GM21381 (cell line): ENCODE results near the gene SGO2.
"Not testable (repeated sequence)": the region's sequence is repeated elsewhere in the genome, so short reads cannot be mapped to it uniquely, and the experiment has no call there.

Source experiments
- ATAC-seq: cut with Tn5 transposase; IDR thresholded peaks from one replicate; pipeline ENCODE4 v1.9.1; 2021; ENCODE audit warnings: mild to moderate bottlenecking, moderate library complexity; ENCODE audit not compliant: unreplicated experiment

SGO2 gene

DNA sequence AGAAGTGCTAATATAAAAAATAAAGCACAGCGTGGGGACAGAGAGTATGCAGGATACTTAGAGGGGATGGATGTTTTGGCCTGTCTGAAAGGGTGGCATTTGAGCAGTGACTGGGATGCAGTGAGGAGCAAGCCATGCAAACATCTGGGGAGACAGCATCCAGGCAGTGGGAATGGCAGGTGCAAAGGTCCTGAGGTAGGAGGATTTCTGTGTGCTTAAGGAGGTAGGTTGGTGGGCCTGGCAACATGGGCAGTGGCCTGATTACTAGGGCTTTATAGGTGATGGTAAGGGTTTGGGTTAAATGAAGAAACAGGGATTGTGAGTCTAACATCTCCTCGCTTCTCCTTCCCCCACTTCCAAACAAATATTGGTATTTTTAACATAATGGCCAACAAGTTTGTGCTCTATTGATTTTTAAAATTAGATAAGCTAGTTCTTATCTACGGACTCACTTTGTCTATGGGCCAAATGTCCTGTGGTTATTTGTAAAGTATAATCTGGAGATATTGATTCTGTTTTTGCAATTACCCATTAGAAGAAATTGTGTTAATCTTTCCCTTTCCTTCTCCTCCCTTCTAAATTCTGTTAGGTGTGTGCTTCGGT is 62.2 kb downstream of the SGO2 start:
- no peak for ATAC-seq

DNA sequence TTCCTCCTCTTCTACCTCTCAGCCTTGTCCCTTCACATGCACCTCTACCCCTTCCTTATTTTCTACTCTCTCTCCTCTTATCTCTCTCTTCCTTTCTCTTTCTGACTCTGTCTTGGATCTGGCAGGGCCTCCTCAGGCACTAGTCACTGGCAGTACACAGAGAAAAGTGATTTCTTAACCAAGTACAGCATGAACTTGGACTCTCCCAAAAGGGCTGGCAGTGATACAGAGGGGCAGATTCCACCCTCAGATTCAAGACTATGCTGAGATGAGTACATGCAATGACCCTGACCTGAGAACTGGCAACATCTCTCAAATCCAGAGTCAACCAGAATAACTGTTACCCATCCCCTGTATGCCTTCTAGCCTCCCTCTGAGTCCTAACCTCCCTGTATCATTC is 64.1 kb downstream of the SGO2 start:
- no peak for ATAC-seq

DNA sequence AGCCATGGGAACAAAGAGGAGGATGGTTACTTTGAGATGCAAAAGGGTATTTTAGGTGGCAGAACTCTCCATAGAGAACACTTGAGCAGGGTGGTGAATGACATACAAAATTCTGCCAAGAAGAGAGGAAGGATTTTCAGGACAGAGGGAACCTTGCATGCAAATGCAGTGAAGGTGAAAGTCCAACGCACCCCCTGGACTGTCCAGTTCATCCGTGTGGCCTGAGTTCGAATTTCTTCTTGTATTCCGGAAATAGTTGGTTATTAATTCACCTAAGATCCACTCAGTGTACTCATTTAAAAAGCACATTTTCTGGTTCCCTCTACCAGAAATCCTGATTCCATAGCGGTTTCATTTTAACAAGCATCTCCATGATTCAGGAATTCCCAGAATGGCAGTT is 65.3 kb downstream of the SGO2 start:
- ATAC-seq: no peak

DNA sequence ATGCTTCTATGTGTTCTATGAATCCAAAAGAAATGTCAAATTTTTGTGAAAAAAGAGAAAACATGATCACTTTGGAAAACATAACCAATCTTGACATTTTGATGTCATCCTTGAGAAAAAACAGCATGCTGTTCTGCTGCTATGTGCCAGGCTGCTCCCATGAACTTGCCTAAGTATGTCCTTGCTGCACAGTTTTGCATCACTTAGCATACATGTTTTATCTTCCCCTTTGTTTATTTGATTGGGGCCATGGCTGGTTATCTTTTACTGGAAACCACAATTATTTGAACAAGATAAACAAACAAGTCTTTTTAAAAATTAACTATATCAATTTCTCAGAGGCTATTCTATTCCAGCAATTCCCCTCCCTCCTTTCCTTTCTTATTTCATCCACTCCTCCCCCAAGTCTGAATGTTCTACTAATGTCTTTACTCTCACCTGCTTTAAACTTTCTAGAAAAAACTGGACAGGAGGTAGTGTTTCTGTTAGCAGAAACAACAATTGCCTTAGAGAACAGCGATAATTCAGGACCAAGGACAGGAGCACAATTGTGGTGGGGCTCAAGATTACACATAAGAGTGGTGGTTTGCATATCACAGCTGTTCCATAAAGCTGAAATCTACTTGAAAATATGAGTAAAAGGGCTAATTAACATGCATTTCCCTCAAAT is 66.5 kb downstream of the SGO2 start:
- no peak for ATAC-seq

DNA sequence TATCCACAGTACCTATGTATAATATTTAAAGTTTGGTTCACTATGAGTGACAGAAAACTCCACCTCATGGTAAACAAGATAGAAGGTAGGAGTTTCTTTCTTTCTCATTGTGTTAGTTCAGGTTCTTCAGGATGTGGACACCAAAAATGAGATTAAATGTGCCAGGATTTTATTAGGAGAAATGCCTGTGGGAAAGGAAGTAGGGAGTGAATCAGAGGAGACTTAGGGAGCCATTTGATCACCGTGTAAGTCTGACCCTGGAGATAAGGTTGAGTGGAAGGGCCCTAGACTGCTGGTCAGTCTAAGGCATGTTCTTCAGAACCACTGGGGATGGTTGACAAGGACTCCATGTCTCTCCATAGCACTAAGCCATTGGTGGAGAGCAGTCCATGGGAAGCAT is 67.9 kb downstream of the SGO2 start:
- ATAC-seq: no peak

DNA sequence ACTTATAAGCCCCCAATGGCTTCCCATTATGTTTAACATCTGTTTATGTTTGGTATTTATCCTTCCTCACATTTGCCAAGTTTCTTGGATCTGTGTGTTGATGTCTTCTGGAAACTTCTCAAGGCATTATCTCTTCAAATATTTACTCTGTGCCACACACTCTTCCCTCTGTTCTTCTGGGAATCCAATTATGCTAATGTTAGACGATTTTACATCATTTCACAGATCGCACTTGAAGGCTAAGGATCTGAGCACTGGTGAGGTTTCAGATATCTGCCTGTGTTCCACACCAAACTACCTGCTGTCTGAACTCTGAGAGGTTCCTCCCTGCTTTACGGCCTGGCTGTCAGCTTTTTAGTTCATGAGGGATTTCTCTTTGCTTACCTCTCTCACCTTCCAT is 69.9 kb downstream of the SGO2 start:
- ATAC-seq: no peak

DNA sequence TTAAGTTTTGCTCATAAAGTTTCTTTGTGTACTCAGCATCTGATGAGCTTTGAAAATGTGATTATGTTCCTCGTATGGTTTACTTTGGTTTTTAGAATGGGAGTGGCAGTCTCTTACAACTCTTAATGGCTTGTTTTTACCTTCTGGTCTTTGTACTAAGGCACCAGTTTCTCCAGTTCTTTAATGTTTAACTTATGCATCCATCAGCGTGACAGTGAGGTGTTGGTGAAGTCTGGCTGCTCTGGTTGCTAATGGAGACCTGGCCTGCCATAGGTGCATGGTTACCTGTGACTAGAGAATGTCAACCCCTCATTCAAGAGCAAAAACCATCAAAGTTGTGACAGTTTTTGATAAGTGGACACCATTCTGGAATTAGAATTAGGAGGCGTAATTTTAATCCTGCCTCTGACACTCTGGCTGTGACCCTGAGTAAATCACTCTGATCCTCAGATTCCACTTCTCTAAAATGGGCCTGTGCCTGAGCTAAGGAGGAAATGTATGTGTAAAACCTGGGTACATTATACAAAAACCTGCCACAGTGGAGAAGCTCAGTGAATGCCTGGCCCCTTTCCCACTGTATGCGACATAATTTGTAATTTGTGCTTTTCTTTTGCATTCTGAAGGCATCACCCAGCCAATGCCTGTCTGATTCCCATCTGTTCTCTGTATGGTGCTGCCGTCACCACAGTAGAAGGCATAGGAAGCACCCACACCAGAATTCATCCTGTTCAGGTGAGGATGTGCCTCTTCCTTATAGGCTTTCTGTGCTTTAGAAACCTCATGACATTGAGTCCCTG is 71.0 kb downstream of the SGO2 start:
- no peak for ATAC-seq

DNA sequence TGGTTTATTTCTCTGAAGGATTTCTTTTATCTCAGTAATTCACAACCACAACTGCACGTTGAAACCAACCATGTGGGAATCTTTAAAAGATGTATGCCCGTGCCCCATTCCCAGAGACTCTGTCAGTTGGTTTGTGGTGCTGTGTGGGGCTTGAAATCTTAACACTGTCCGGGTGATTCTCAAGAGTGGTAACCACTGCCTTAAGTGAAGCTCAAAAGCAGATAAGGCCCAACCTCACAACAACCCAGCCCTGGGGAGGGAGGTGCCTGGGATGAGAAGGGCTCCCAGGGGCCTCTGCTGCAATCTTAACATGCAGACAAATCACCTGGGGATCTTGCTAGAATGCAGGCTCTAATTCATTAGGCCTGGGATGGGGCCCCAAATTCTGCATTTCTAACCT is 73.2 kb downstream of the SGO2 start:
- ATAC-seq: no peak

DNA sequence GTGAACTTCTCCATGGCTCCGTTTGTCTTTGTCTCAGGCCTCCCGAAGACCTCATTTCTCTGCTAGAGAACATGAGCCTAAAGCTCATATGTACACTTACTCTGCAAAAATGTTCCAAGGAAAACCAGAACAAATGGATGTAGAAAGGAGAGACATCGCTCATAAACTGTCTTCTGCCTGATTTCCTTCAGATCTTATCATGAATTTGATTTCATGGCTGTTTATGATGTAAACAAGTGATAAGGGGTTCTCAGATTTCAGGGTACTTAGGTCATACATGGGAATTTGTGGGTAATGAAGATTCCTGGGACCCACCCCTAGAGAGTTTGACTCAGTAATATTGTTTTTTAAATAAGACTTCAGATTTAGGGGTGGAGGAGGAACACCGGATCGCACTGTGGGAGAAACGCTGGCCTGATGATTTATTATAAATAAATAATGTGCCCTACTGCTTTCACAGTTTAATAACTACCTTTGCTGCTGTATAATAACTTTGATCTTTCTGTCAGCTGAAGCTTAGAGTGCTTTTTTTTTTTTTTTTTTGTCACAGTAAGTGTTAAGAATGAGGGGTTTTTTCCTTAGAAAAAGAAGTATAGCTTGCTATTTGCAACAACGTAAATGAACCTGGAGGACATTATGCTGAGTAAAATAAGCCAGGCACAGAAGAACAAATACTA is 74.7 kb downstream of the SGO2 start:
- ATAC-seq: no peak

DNA sequence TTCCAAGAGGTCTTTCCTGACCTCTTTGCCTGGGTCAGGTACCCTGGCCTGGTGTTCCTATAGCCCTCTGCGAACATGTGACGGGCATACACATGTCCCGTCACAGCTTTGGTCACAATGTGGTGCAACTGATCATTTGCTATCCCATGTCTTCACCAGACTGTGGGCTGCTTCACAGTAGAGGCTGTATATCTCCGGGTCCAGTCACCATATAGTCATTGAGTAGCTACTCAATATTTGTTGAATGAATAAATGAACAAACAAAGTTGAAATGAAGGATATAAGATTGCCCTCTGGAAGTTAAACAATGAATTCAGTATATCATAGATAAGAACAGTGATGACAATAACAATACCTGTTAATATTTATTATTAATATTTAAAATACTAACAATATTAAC is 76.6 kb downstream of the SGO2 start:
- ATAC-seq: no peak

DNA sequence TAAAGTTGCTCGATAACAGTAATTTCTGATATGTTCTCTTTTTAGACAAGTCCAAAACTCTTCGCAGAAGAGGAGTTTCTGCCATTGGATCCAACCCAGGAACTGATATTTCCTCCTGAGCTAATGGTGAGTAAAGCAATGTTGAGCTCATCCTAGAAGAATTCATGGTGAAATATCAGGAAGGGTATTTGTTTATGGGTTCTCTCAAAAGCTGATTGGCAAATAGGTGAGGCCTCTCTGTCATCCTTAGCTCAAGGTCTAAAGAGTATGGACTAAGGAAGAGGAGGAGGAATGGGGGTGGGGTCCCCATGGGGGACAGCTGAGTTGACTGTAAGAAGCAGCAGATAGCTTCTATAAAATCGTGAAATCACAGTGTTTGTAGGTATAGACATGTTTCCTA is 78.0 kb downstream of the SGO2 start:
- ATAC-seq: no peak

DNA sequence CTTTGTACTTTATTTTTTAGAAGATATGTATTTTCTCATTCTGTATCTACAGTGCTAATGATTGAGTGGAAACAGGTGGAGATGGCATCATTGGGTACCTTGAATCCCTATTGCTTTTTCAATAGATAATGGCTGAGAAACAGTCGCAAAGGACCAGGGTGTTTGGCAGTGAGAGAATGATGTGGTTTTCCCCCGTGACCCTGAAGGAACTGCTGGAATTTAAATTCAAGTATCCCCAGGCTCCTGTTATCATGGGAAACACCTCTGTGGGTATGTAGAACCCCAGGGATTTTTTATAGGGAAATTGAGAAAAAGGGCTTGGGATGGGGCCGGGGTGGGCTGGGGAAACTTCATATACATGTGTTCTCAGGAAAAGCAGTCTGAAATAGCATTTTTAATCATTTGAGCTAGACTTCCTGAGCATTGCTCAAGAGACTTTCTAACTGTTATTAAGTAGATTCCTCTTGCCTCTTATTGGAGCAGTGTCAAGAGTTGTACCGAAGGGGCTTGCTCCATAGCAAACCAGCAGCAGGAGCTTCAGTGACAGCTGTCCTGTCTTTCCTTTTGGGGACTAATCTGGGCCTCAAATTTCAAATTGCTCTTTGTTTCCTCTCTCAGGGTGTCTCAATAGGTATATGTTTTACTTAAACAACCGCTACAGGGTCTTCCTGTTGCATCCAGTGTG is 78.7 kb downstream of the SGO2 start:
- ATAC-seq: no peak

DNA sequence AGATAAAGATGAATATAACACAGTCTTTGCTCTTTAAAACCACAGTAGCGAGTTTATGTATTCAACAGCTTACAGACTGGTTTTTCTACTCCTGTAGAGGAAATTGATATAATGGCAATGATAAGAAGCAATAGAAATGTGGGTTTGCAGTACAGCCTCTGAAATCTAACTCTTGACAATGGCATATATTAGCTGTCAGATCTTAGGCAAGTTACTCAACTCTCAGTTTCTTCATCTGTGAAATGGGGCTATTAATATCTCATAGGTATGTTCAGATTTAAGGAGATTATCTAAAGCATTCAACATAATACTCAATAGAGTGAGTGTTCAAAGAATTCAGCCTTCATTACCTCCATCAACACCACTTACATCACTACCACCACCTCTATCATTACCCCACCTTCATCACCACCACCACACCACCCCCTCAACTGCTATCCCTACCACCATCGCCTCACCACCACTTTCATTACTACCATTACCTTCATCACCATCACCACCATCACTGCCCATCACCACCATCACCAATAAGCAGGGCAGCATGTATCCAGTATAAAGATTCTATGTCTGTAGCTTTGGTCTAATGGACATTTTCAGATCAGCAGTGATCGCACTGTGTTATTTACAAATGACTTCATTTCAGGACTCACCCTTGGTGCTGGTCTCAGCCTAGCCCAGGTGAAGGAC is 82.5 kb downstream of the SGO2 start:
- ATAC-seq: no peak

DNA sequence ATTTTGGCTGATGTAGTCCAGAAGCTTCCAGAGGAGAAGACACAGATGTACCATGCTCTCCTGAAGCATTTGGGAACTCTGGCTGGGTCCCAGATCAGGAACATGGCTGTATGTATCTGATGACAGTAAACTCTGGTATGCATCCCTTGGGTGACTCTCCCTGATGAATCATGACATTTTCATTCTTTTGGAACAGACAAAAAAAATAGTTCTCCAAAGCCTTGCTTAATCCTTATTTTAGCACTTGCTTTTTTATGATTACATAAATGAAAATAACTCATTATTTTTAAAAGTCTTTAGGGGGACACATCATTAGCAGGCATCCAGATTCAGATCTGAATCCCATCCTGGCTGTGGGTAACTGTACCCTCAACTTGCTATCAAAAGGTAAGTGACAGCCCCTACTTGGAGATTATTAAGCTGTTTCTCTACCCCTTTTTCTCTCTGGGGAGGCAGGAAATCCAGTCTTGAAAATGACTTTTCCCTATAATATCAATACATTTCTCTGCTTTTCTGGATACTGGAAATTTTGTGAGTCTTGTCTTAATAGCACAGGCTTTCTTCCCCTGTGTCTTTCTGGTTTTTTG is 83.1 kb downstream of the SGO2 start:
- ATAC-seq: no peak

DNA sequence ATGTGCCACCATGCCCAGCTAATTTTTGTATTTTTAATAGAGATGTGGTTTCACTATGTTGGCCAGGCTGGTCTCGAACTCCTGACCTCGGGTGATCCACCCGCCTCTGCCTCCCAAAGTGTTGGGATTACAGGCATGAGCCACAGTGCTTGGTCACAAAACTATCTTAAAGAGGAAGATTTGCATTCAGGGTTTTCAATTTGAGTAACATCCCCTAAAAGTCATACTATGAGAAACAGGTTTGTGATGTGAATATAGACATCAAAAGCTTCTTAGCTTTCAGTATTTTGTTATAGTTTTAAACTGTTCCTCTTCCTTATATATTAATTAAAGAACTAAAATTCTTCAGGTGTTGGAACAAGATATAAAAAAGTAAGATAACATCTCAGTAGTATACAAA is 84.2 kb downstream of the SGO2 start:
- not testable (repeated sequence) for ATAC-seq

DNA sequence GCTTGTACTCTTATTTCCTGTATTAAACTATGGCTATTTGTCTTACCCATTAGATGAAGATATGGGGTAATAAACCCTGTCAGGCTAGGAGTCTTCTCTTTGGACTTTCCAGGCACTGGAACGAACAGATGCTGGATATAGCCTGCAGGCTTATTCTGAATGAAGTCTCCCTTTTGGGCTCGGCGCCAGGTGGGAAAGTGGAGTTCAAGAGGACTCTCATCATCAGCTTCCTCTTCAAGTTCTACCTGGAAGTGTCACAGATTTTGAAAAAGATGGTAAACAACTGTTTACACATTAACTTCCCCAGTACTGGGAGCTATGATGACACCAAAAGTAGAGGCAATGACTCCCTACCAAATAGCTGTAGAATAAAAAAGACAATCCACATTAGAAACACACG is 87.7 kb downstream of the SGO2 start:
- ATAC-seq: no peak

DNA sequence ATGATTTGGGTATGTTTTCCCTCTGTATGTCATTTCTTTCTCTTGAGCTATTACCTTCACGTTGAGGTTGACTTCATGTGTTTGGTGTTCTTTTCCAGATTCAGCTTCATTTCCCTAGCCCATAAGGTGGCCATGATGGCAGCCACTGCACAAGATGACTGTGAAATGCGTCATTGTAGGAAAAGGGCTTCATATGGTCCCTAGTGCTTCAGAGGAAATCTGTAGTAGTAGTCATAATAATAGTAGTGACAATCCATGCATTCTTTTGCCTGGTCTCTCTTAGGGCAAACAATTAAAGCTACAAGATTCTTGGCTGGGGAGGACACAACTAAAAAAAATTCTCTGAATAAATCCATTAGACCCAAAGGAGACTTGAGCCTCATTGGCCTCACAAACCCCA is 88.2 kb downstream of the SGO2 start:
- ATAC-seq: no peak

DNA sequence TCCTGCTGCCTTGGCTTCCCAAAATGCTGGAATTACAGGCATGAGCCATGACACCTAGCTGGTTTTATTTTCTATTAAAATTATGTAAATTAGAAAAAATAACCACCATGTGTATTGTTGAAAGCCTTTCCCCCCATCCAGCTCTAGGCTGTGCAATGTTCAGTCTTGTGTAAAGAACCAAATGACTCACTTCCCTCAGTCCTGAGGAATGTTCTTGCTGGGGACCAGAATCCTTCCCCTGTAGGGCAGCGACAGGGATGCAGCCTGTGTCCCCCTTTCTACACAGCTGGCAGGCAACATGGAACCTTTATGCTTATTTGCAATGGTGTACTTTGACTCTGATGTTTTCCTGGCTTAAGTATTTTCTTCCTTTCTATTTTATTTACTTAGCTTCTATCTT is 89.2 kb downstream of the SGO2 start:
- ATAC-seq: no peak

DNA sequence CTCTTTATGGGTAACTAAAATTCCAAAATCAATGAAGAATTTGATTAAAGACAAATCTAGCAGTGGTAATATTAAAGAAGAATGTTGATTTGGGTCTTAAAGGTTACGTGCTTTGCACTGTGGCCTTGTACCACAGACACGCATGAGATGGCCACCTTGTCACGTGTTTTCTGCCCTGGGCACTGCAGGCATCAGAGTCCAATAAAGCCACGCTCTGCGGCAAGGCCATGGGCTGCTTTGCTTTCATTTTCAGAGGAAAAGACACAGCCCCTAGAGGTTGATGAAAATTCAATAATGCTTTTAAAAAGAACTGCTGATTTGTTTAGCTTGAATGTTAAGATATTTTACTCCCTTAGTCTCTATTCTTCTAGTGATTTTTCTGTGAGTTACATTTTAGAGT is 90.2 kb downstream of the SGO2 start:
- ATAC-seq: peak; percentile 48

DNA sequence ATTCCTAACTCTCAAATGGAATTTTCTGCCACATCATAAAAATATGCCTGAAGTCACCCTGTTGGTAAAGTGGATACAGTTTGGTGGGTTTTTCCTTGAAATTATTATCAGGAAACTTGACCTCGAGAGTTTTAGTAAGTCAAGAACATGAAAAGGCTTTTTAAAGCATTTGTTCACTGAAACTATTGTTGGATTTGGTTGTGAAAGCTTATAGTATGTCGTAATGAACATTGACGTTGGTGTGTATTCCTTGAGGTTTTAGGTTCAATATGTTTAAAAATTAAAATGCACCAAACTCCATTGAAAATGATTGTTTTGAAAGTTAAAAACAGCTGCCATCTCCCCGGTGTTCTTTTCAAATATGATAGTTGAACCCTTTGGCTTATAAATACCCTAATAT is 90.6 kb downstream of the SGO2 start:
- no peak for ATAC-seq
